ENCODE results near the gene ATP8B4. TPM values are rescaled to one million over a fixed set of nuclear protein-coding genes. Genes with fewer than 3 reads are reported as not detected.

The ATP8B4 gene
- total and polyA plus RNA-seq, 2 of the 8 experiments (the other 6 are each of a cell fraction or from before 2014, with no cell fraction given), result 0.17 to 0.24 TPM

DNA sequence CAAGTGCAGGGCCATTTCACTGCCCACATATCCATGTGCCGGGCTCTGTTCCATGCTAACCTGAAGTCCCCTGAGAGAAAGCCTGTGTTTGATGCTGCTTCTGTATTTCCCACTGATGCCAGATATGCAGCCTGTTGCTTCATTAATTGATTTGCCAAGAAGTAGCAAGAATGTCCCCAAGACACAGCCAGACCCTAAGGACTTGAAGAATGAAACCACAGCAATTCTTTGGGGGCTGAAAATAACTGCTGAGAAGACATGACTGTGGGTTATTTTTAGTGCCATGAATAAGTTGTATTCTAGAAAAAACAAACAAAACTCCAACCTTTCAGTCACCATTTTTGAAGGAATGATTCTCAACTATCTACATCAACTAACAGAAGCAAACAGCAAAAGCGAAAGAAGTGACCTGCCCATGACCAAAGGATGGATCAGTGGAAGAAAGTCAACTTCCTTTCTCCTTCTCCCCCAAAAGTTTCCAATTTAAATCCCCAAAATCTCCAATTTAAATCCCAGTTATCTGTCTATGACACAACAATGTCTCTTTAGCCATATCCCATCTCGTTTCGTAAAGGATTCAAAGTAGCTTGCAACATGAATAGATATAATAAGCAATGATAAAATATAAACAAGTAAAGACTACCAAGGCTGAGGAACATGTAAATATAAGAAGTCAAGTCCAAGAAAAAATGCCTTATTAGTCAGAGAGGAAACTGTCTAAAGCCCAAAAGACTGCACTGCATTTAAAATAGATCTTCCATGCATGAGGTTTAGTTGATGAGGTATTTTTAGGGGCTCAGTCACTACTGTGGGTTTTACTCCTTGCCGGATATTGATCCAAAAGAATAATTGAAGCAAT lies 271.4 kb downstream of the ATP8B4 start:
- no peak overlapping the region for H4K8ac ChIP-seq (ENCODE audit: extremely low read depth, insufficient read depth, low read length)
- H3K36me3 ChIP-seq (ENCODE audit: control insufficient read depth in 2 of 4, insufficient read depth in 4 of 4, low read length in 3 of 4), result no peaks in the 10 kb centered on the region
- H2BK5ac ChIP-seq (ENCODE audit: low read depth, low read length), result no peak overlapping the region
- no peak overlapping the region for H3K9ac ChIP-seq (replicated peaks in 1 of 4; ENCODE audit: extremely low read depth in 1 of 4, low read depth in 3 of 4, low read length in 3 of 4)
- H3K56ac ChIP-seq (replicated peaks; ENCODE audit: insufficient read length, low read depth, low read length), result no peak overlapping the region
- no peak overlapping the region for H2BK120ac ChIP-seq (replicated peaks; ENCODE audit: low read depth, low read length)
- H3K23me2 ChIP-seq (ENCODE audit: low read depth, low read length), result no peaks in the 10 kb centered on the region
- no peaks in the 10 kb centered on the region for H3K4me1 ChIP-seq (replicated peaks in 1 of 4; ENCODE audit: control insufficient read depth in 3 of 4, insufficient read depth in 4 of 4, low read length in 3 of 4)
- no peak overlapping the region for H4K5ac ChIP-seq (ENCODE audit: insufficient read length, low read depth, low read length)
- CTCF ChIA-PET (ENCODE audit: partially characterized antibody), result interaction anchor here (1.1 to 1.6 kb wide), 2 partner anchors 11 to 29 kb away, joined by 3 to 6 read pairs; no protein-coding TSS in a partner anchor
- H4K91ac ChIP-seq (replicated peaks; ENCODE audit: insufficient read length, low read length), result no peak overlapping the region
- H3K79me2 ChIP-seq (ENCODE audit: control insufficient read depth in 1 of 2, insufficient read depth in 2 of 2, low read length in 2 of 2), result no peaks in the 10 kb centered on the region
- no peak overlapping the region for H2BK20ac ChIP-seq (ENCODE audit: low read length)
- no peak overlapping the region for H2BK12ac ChIP-seq (ENCODE audit: low read depth, low read length)
- DNase-seq (ENCODE audit: low read depth in 1 of 2, low spot score in 2 of 2), result no peak
- H3K14ac ChIP-seq (ENCODE audit: insufficient read length), result no peak overlapping the region
- no peak overlapping the region for H3K4me3 ChIP-seq (ENCODE audit: extremely low read depth in 1 of 4, insufficient read depth in 2 of 4, low read depth in 3 of 4, low read length in 4 of 4)
- no peak overlapping the region for H3K18ac ChIP-seq (ENCODE audit: extremely low read depth, low read length)
- no peak overlapping the region for H2AFZ ChIP-seq (ENCODE audit: low read length)
- POLR2A ChIA-PET (ENCODE audit: partially characterized antibody), result no interaction called here
- no peak overlapping the region for H2AK5ac ChIP-seq (ENCODE audit: low read depth, low read length)
- no peaks in the 10 kb centered on the region for H4K20me1 ChIP-seq (replicated peaks in 1 of 2; ENCODE audit: control insufficient read depth in 1 of 2, insufficient read depth in 2 of 2, low read length in 2 of 2)
- no peak overlapping the region for H3K4ac ChIP-seq (replicated peaks; ENCODE audit: insufficient read length, low read depth, low read length)
- no peak overlapping the region for H3K27ac ChIP-seq (ENCODE audit: low read depth, low read length)
- H3K23ac ChIP-seq (ENCODE audit: insufficient read length), result no peak overlapping the region
- whole genome bisulfite sequencing, 2 experiments (ENCODE audit: extremely low coverage in 1 of 2, insufficient coverage in 1 of 2, insufficient read length in 1 of 2, insufficient replicate concordance in 2 of 2, low coverage in 1 of 2, low lambda C conversion rate in 2 of 2, missing lambda C conversion rate in 1 of 2), result 81% methylated on average over 5 of the region's 5 CpGs; no CpG with 5 or more reads in 1 of the 2 experiments
- H3K4me2 ChIP-seq (ENCODE audit: insufficient read depth in 1 of 2, low read depth in 2 of 2, low read length in 2 of 2), result no peak overlapping the region
- H2BK15ac ChIP-seq (ENCODE audit: low read length), result no peak overlapping the region
- no peaks in the 10 kb centered on the region for H3K27me3 ChIP-seq (replicated peaks in 1 of 4; ENCODE audit: control insufficient read depth in 3 of 4, extremely low read depth in 1 of 4, insufficient read depth in 3 of 4, low read length in 3 of 4)
- no peaks in the 10 kb centered on the region for H3K9me3 ChIP-seq (ENCODE audit: insufficient read depth in 2 of 2, low read depth in 1 of 2, low read length in 1 of 2)
- H3K79me1 ChIP-seq (ENCODE audit: low read depth, low read length), result no peaks in the 10 kb centered on the region
- no peak for FAIRE-seq
- TF ChIP-seq ZNF274 (IDR thresholded peaks at IDR 0.05; ENCODE audit: borderline replicate concordance, extremely low read depth, low read length), result no peak
- no peak for TF ChIP-seq JUND (IDR thresholded peaks at IDR 0.05; ENCODE audit: low read length)
- TF ChIP-seq BACH1 (IDR thresholded peaks at IDR 0.05; ENCODE audit: low read length), result no peak
- TF ChIP-seq RBBP5 (IDR thresholded peaks at IDR 0.05; ENCODE audit: borderline replicate concordance, low read depth, low read length), result no peak
- no peak for TF ChIP-seq BRCA1 (IDR thresholded peaks at IDR 0.05; ENCODE audit: low read depth, low read length)
- TF ChIP-seq SP4 (IDR thresholded peaks at IDR 0.05; ENCODE audit: low read length), result no peak
- TF ChIP-seq ATF3 (IDR thresholded peaks at IDR 0.05; ENCODE audit: insufficient read depth, low read depth, low read length), result no peak
- no peak for TF ChIP-seq HDAC2 (IDR thresholded peaks at IDR 0.05; ENCODE audit: borderline replicate concordance in 1 of 2, low read depth in 2 of 2, low read length in 2 of 2)
- no peak for TF ChIP-seq POLR2A (IDR thresholded peaks at IDR 0.05; ENCODE audit: control extremely low read depth in 1 of 2, low read depth in 2 of 2, low read length in 2 of 2)
- TF ChIP-seq TCF12 (IDR thresholded peaks at IDR 0.05; ENCODE audit: low read depth, low read length), result no peak
- no peak for TF ChIP-seq ASH2L (IDR thresholded peaks at IDR 0.05; ENCODE audit: low read length)
- no peak for TF ChIP-seq SP2 (IDR thresholded peaks at IDR 0.05; ENCODE audit: low read length)
- no peak for TF ChIP-seq CHD2 (IDR thresholded peaks at IDR 0.05; ENCODE audit: low read length)
- TF ChIP-seq TAF7 (optimal IDR thresholded peaks at IDR 0.05; ENCODE audit: borderline replicate concordance, low read depth, low read length), result no peak
